Pancreas (tissue), 10 donors: Measurements from ENCODE around the gene MYL12B. TPM values are rescaled to one million over a fixed set of nuclear protein-coding genes. Genes with fewer than 3 reads are reported as not detected.

Experiments
- ATAC-seq, 4 donors: fragments of 200-7000 bp; cut with Tn5 transposase; one replicate each; pipeline versions ENCODE4 v1.8.0 to v1.9.1; 2020; ENCODE audit warnings: mild to moderate bottlenecking in 4 of 4, moderate library complexity in 4 of 4
- DNase-seq, 6 donors: peaks; one replicate each; pipeline ENCODE4 v3.0.0-alpha.2; 2020
- FAIRE-seq: peaks from 2 replicates; lab custom pipeline; 2012; peaks lifted over from hg19 to GRCh38; lab: Jason Lieb, UNC
- H3K27ac ChIP-seq, 4 donors: fragments of 200-600 bp; sonication (generic); 1 replicate in 3 of 4; 2 replicates in 1 of 4; pipeline versions ENCODE4 v1.5.0 to v1.8.0; 2020
- H3K27me3 ChIP-seq, 4 donors: fragments of 200-600 bp; one replicate each; pipeline ENCODE4 v1.8.0; 2021
- H3K36me3 ChIP-seq, 3 donors: fragments of 200-600 bp; sonication (generic) in 1 of 3; one replicate each; pipeline versions ENCODE4 v1.5.0 to v1.8.0; 2020 to 2021
- H3K4me1 ChIP-seq, 3 donors: fragments of 200-600 bp; one replicate each; pipeline ENCODE4 v1.8.0; 2021
- H3K4me3 ChIP-seq, 4 donors: fragments of 200-600 bp; sonication (generic) in 2 of 4; one replicate each; pipeline versions ENCODE4 v1.5.0 to v1.8.0; 2020 to 2021
- H3K9me3 ChIP-seq, 4 donors: fragments of 200-600 bp; one replicate each; pipeline ENCODE4 v1.8.0; 2021
- WGBS, 2 donors: extraction: QIAGEN DNeasy Blood & Tissue Kit; methylation state at CpG; one replicate each; pipeline ENCODE4 v1.1.7; 2013; 5-methylcytosine and 5-hydroxymethylcytosine counted together
- intact Hi-C, 3 donors: fragments of 100-400 bp; cut with DNase I; formaldehyde crosslinking; loops; one replicate each; pipeline versions ENCODE4 v1.11.1 to v1.14.2; 2022
- polyA plus RNA-seq, 2 donors: library from polyadenylated mRNA; stranded (reverse); fragments of 200-250 nt; gene quantifications; one replicate each; pipeline ENCODE4 v1.2.3, GENCODE V29; 2013
- total RNA-seq, 6 donors: library from RNA; stranded (reverse); fragmentation: NEBNext Ultra II Directional in 4 of 6; extraction: Animal tissue kit (Norgen Biotek cat#: 25700) in 4 of 6; gene quantifications; one replicate each; pipeline versions ENCODE4 v1.2.1 to v1.2.4, GENCODE V29; 2021 to 2023
- TF ChIP-seq, protein P1 (sequence below), 4 donors: fragments of 200-600 bp; sonication (generic) in 3 of 4; IDR thresholded peaks; one replicate each; pipeline versions ENCODE4 v1.5.0 to v1.8.0; 2021; ENCODE audit warnings: antibody characterized with exemption in 4 of 4
- donor health status: healthy with polysubstance abuse.
- donor health status: DM: no; HTN: no; CAD: no; lungs with moderate emphysema.
- donor health status: DM: no; HTN: no; CAD: no.
- donor health status: control.
- donor health status: control.
- donor health status: Bipolar disorder and iron deficiency.
- donor health status: DM: yes; HTN: yes; CAD: no.
- donor health status: DM: no; HTN: no; CAD: no.
- donor health status: DM: no; HTN: no; CAD: no.
- donor health status: DM: yes; HTN: yes; CAD: no.

The MYL12B gene
- total and polyA plus RNA-seq, 8 donors, result 63.0 to 208 (median 119) TPM

DNA sequence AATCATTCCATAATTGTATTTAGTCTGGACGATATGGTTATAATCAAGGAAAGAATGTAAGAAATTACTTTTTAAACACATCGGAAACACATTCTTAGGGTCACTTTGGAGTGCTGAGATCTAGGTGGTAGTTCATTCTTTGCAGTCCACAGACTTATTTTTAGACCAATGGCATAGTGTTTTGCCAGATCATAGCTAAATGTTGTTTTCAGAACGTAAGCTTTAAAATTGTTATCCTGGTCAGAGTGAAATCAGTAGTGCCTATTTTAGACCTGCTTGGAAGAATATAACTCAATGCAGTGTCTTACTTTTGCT is 10.0 kb upstream of the MYL12B start:
- Histone ChIP-seq H3K36me3 (peaks cover 0 to 28% (median 16%) of the 10 kb centered on the region in 3 donors), H3K27ac (peak overlapping the region in 2 of 4 donors; percentile 3 to 66), H3K4me1 (peaks cover 21 to 40% (median 39%) of the 10 kb centered on the region in 3 donors), H3K9me3 (no peaks in the 10 kb centered on the region), H3K27me3 (no peaks in the 10 kb centered on the region), H3K4me3 (no peak overlapping the region)
- TF ChIP-seq, protein P1, sequence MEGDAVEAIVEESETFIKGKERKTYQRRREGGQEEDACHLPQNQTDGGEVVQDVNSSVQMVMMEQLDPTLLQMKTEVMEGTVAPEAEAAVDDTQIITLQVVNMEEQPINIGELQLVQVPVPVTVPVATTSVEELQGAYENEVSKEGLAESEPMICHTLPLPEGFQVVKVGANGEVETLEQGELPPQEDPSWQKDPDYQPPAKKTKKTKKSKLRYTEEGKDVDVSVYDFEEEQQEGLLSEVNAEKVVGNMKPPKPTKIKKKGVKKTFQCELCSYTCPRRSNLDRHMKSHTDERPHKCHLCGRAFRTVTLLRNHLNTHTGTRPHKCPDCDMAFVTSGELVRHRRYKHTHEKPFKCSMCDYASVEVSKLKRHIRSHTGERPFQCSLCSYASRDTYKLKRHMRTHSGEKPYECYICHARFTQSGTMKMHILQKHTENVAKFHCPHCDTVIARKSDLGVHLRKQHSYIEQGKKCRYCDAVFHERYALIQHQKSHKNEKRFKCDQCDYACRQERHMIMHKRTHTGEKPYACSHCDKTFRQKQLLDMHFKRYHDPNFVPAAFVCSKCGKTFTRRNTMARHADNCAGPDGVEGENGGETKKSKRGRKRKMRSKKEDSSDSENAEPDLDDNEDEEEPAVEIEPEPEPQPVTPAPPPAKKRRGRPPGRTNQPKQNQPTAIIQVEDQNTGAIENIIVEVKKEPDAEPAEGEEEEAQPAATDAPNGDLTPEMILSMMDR (IDR thresholded peaks at IDR 0.05), result no peak
- DNase-seq (no peak), FAIRE-seq (no peak), ATAC-seq (no peak)
- intact Hi-C loops, result no loop called here
- WGBS, 2 donors, result 68 to 70% methylated on average over 3 of the region's 3 CpGs

GRCh38 chr18:3252843-3253242 is 9.1 kb upstream of the MYL12B start:
- H3K9me3 ChIP-seq, result no peaks in the 10 kb centered on the region
- no peak for FAIRE-seq
- peaks cover 0 to 28% (median 16%) of the 10 kb centered on the region in 3 donors for H3K36me3 ChIP-seq
- no peak overlapping the region for H3K4me3 ChIP-seq
- intact Hi-C loops, result no loop called here
- WGBS, 2 donors, result 88 to 93% methylated on average over 1 of the region's 1 CpG
- TF ChIP-seq, protein P1 (IDR thresholded peaks at IDR 0.05), result no peak
- no peak for ATAC-seq
- H3K27ac ChIP-seq, result peak overlapping the region in 1 of 4 donors; percentile 66
- H3K27me3 ChIP-seq, result no peaks in the 10 kb centered on the region
- DNase-seq, result no peak
- peaks cover 30 to 49% (median 48%) of the 10 kb centered on the region in 3 donors for H3K4me1 ChIP-seq

GRCh38 chr18:3254725-3255124 is 7.2 kb upstream of the MYL12B start:
- Histone ChIP-seq H3K27ac (peak overlapping the region in 2 of 4 donors; percentile 93), H3K9me3 (no peaks in the 10 kb centered on the region), H3K36me3 (peaks cover 0 to 28% (median 16%) of the 10 kb centered on the region in 3 donors), H3K27me3 (no peaks in the 10 kb centered on the region), H3K4me1 (peaks cover 29 to 52% (median 42%) of the 10 kb centered on the region in 3 donors), H3K4me3 (no peak overlapping the region)
- intact Hi-C loops, result no loop called here
- ATAC-seq (no peak), FAIRE-seq (no peak), DNase-seq (no peak)
- TF ChIP-seq, protein P1 (IDR thresholded peaks at IDR 0.05), result no peak
- 79 to 86% methylated on average over 4 of the region's 4 CpGs for WGBS, 2 donors

- Histone ChIP-seq H3K4me1 (peaks cover 26 to 51% (median 36%) of the 10 kb centered on the region in 3 donors), H3K27me3 (no peaks in the 10 kb centered on the region), H3K4me3 (no peak overlapping the region), H3K27ac (peak overlapping the region in 2 of 4 donors; percentile 93), H3K9me3 (no peaks in the 10 kb centered on the region), H3K36me3 (peaks cover 0 to 28% (median 16%) of the 10 kb centered on the region in 3 donors)
- intact Hi-C loops, result no loop called here
- FAIRE-seq, result no peak
- TF ChIP-seq, protein P1 (IDR thresholded peaks at IDR 0.05), result no peak
- WGBS, 2 donors, result 69% methylated on average over 5 of the region's 5 CpGs
- no peak for DNase-seq
- ATAC-seq, result no peak
These were observed 6.2 kb upstream of the MYL12B start for GRCh38 chr18:3255611-3256165.
